ENCODE measurements around the gene PARVB. TPM values are rescaled to one million over a fixed set of nuclear protein-coding genes. Genes with fewer than 3 reads are reported as not detected.

PARVB gene
- total and polyA plus RNA-seq, 10 of the 15 experiments (the other 5 are each of a cell fraction or from before 2014, with no cell fraction given): 5.2 to 264 (median 76.0) TPM

DNA sequence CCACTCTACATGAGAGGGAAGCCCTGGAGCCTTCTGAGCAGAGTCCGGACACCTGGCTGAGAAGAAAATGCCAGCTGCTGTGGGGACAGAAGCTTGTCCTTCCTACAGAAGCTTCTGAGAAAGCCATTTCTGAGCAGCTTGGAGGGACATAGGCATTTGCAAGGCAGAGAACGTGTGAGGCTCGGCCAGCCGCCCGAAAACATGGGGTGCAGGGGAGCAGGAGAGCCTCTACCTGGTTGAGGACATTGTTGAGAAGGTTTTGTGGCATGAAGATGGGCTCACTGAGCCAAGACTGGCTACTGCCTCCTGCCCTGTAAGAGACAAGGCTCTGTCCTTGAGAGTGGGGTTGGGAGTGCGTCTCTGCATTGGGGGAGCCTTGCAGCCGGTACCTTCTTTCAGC lies 43.5 kb upstream of the PARVB start:
- in situ Hi-C loops (cut with MboI): no loop called here
- no peak for DNase-seq (ENCODE audit: low read depth, low spot score)
- TF ChIP-seq CREM (IDR thresholded peaks at IDR 0.05; ENCODE audit: low read depth): no peak
- no peak for TF ChIP-seq ZNF274 (IDR thresholded peaks at IDR 0.05; ENCODE audit: insufficient read depth, insufficient read length)
- TF ChIP-seq MEF2B (IDR thresholded peaks at IDR 0.05; ENCODE audit: partially characterized antibody, poor library complexity, severe bottlenecking): no peak
- TF ChIP-seq RAD21 (IDR thresholded peaks at IDR 0.05; ENCODE audit: insufficient read depth, low read depth, low read length): no peak
- TF ChIP-seq SREBF1 (IDR thresholded peaks at IDR 0.05; ENCODE audit: low read length): no peak
- TF ChIP-seq, protein P1, sequence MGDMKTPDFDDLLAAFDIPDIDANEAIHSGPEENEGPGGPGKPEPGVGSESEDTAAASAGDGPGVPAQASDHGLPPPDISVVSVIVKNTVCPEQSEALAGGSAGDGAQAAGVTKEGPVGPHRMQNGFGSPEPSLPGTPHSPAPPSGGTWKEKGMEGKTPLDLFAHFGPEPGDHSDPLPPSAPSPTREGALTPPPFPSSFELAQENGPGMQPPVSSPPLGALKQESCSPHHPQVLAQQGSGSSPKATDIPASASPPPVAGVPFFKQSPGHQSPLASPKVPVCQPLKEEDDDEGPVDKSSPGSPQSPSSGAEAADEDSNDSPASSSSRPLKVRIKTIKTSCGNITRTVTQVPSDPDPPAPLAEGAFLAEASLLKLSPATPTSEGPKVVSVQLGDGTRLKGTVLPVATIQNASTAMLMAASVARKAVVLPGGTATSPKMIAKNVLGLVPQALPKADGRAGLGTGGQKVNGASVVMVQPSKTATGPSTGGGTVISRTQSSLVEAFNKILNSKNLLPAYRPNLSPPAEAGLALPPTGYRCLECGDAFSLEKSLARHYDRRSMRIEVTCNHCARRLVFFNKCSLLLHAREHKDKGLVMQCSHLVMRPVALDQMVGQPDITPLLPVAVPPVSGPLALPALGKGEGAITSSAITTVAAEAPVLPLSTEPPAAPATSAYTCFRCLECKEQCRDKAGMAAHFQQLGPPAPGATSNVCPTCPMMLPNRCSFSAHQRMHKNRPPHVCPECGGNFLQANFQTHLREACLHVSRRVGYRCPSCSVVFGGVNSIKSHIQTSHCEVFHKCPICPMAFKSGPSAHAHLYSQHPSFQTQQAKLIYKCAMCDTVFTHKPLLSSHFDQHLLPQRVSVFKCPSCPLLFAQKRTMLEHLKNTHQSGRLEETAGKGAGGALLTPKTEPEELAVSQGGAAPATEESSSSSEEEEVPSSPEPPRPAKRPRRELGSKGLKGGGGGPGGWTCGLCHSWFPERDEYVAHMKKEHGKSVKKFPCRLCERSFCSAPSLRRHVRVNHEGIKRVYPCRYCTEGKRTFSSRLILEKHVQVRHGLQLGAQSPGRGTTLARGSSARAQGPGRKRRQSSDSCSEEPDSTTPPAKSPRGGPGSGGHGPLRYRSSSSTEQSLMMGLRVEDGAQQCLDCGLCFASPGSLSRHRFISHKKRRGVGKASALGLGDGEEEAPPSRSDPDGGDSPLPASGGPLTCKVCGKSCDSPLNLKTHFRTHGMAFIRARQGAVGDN (IDR thresholded peaks at IDR 0.05): no peak
- TF ChIP-seq FOXK2 (IDR thresholded peaks at IDR 0.05): no peak
- TF ChIP-seq WRNIP1 (IDR thresholded peaks at IDR 0.05; ENCODE audit: borderline replicate concordance, low read depth, low read length): no peak
- TF ChIP-seq ZZZ3 (IDR thresholded peaks at IDR 0.05; ENCODE audit: control insufficient read depth, insufficient read length, low read depth): no peak
- no peak for TF ChIP-seq JUNB (IDR thresholded peaks at IDR 0.05)
- no peak for TF ChIP-seq BHLHE40 (IDR thresholded peaks at IDR 0.05; ENCODE audit: borderline replicate concordance in 1 of 2, low read depth in 2 of 2, low read length in 1 of 2)
- no peak for TF ChIP-seq RFX5 (IDR thresholded peaks at IDR 0.05; ENCODE audit: low read depth, low read length)
- TF ChIP-seq PRDM15 (CRISPR knock-in tag; IDR thresholded peaks at IDR 0.05): no peak
- TF ChIP-seq SRF (IDR thresholded peaks at IDR 0.05; ENCODE audit: low read depth in 2 of 2, low read length in 2 of 2): no peak

More for the DNA sequence above, 43.5 kb upstream of the PARVB start:
- no peak overlapping the region for H3K4me2 ChIP-seq (ENCODE audit: control insufficient read depth, insufficient read depth)
- intact Hi-C loops (cut with micrococcal nuclease; ENCODE audit: unreplicated experiment): no loop called here
- no TSS peak for BruUV-seq (replicated peaks)
- H3K9ac ChIP-seq (ENCODE audit: control insufficient read depth, insufficient read depth, low read length): no peak overlapping the region
- ATAC-seq (no peak), FAIRE-seq (no peak)
- ChIA-PET CTCF (interaction anchor here (0.6 kb wide), 1 partner anchor 25 kb away, joined by 3 read pairs; the partner anchor contains the start of gene SAMM50), RAD21 (ENCODE audit: unreplicated experiment) (no interaction called here), POLR2A (no interaction called here), SMC1A (ENCODE audit: uncharacterized antibody, unreplicated experiment) (interaction anchor here (0.6 kb wide), 1 partner anchor 646 kb away, joined by 3 read pairs; no protein-coding TSS in a partner anchor)
- no peaks in the 10 kb centered on the region for H3K4me1 ChIP-seq (ENCODE audit: control insufficient read depth, insufficient read depth, low read length)
- H4K20me1 ChIP-seq (ENCODE audit: control insufficient read depth, insufficient read depth): no peaks in the 10 kb centered on the region
- no peaks in the 10 kb centered on the region for H3K9me3 ChIP-seq (replicated peaks; ENCODE audit: control insufficient read depth, insufficient read depth, low read length)
- peaks cover 32 to 35% of the 10 kb centered on the region in 2 experiments for H3K36me3 ChIP-seq (ENCODE audit: control insufficient read depth in 2 of 2, insufficient read depth in 2 of 2, low read length in 1 of 2)
- no peaks in the 10 kb centered on the region for H3K79me2 ChIP-seq (ENCODE audit: control insufficient read depth, insufficient read depth, low read length)
- no peak overlapping the region for H3K27ac ChIP-seq (ENCODE audit: control insufficient read depth, insufficient read depth)
- H2AFZ ChIP-seq (ENCODE audit: control insufficient read depth, low read depth, low read length): no peak overlapping the region
- 100% methylated on average over 7 of the region's 7 CpGs for WGBS (ENCODE audit: insufficient coverage, insufficient replicate concordance, low lambda C conversion rate, missing lambda C conversion rate)
- H3K27me3 ChIP-seq (replicated peaks in 1 of 2; ENCODE audit: control insufficient read depth in 2 of 2, insufficient read depth in 2 of 2, low read length in 1 of 2): no peaks in the 10 kb centered on the region
- no peak overlapping the region for H3K4me3 ChIP-seq

Measured in GM12878 (cell line).